ENCODE measurements around the gene AMDHD2.

AMDHD2 gene

GRCh38 chr16:2483939-2484897 is 36.0 kb upstream of the AMDHD2 start:
- DNase-seq = no peak

GRCh38 chr16:2484898-2485508 is 35.2 kb upstream of the AMDHD2 start:
- DNase-seq = no peak

- no peak for DNase-seq
Observed at GRCh38 chr16:2485811-2486507, 34.2 kb upstream of the AMDHD2 start.

GRCh38 chr16:2486645-2487516 is 33.3 kb upstream of the AMDHD2 start:
- DNase-seq = peak; percentile 81

GRCh38 chr16:2487517-2487842 is 32.7 kb upstream of the AMDHD2 start:
- DNase-seq = no peak

- no peak for DNase-seq
Observed at GRCh38 chr16:2487903-2488531, 32.2 kb upstream of the AMDHD2 start.

GRCh38 chr16:2489581-2489980 is 30.6 kb upstream of the AMDHD2 start:
- no peak for DNase-seq

- DNase-seq = no peak
Observed at GRCh38 chr16:2490190-2491105, 29.7 kb upstream of the AMDHD2 start.

GRCh38 chr16:2492292-2492691 is 27.9 kb upstream of the AMDHD2 start:
- DNase-seq = no peak

GRCh38 chr16:2493605-2494004 is 26.6 kb upstream of the AMDHD2 start:
- no peak for DNase-seq

- no peak for DNase-seq
Observed at GRCh38 chr16:2494616-2495015, 25.6 kb upstream of the AMDHD2 start.

GRCh38 chr16:2495041-2495440 is 25.1 kb upstream of the AMDHD2 start:
- DNase-seq = no peak

GRCh38 chr16:2496223-2497115 is 23.7 kb upstream of the AMDHD2 start:
- DNase-seq = no peak

- DNase-seq = no peak
Observed at GRCh38 chr16:2497116-2497630, 23.0 kb upstream of the AMDHD2 start.

- no peak for DNase-seq
Observed at GRCh38 chr16:2497695-2498484, 22.3 kb upstream of the AMDHD2 start.

GRCh38 chr16:2498531-2499253 is 21.5 kb upstream of the AMDHD2 start:
- no peak for DNase-seq

GRCh38 chr16:2499454-2499853 is 20.7 kb upstream of the AMDHD2 start:
- DNase-seq = no peak

GRCh38 chr16:2499890-2500429 is 20.2 kb upstream of the AMDHD2 start:
- DNase-seq = no peak

Data from central memory CD4-positive, alpha-beta T cell (primary cell).